ENCODE data around the gene APBA2. TPM values are rescaled to one million over a fixed set of nuclear protein-coding genes. Genes with fewer than 3 reads are reported as not detected.

Gene APBA2
- polyA plus RNA-seq, 2 of the 4 experiments (the other 2 are of a cell fraction), result 11.4 to 12.6 TPM

- no peaks in the 10 kb centered on the region for H3K4me1 ChIP-seq
- no peak overlapping the region for H3K4me3 ChIP-seq
- 66% methylated on average over 5 of the region's 5 CpGs for WGBS (ENCODE audit: missing lambda C conversion rate)
- TF ChIP-seq EP300 (IDR thresholded peaks at IDR 0.05) (no peak), POLR2AphosphoS2 (conservative IDR thresholded peaks at IDR 0.05; ENCODE audit: low read length) (no peak), BCL3 (IDR thresholded peaks at IDR 0.05) (no peak), CEBPB (IDR thresholded peaks at IDR 0.05) (no peak), RAD21 (conservative IDR thresholded peaks at IDR 0.05 in 1 of 2, IDR thresholded peaks at IDR 0.05 in 1 of 2) (no peak), BHLHE40 (IDR thresholded peaks at IDR 0.05; ENCODE audit: low read depth, low read length) (no peak), POLR2A (IDR thresholded peaks at IDR 0.05; ENCODE audit: low read length) (no peak), REST (IDR thresholded peaks at IDR 0.05) (no peak), JUNB (IDR thresholded peaks at IDR 0.05) (no peak)
- no peak overlapping the region for H3K27ac ChIP-seq
- no peak for DNase-seq (ENCODE audit: low read depth in 1 of 2, low spot score in 1 of 2)
- ChIA-PET POLR2A (no interaction called here), CTCF (interaction anchor here (0.7 to 20.0 kb wide), 6 partner anchors 8 to 203 kb away, joined by 3 to 228 read pairs (median 5); partner anchors contain the start of gene APBA2)
- H3K9me3 ChIP-seq, result no peaks in the 10 kb centered on the region
- no peak overlapping the region for H3K4me2 ChIP-seq
- FAIRE-seq, result no peak
- ATAC-seq, result no peak
Measured at GRCh38 chr15:29088666-29089065, 202.9 kb downstream of the APBA2 start.

- CTCF ChIA-PET, result interaction anchor here (0.7 to 20.0 kb wide), 21 partner anchors 9 to 378 kb away, joined by 3 to 228 read pairs (median 4); partner anchors contain the start of gene APBA2
- Histone ChIP-seq H3K4me1 (no peaks in the 10 kb centered on the region), H3K4me3 (no peak overlapping the region), H3K9me3 (no peaks in the 10 kb centered on the region), H3K27ac (no peak overlapping the region), H3K4me2 (no peak overlapping the region)
- ATAC-seq (peak in 1 of 2 experiments; percentile 39; a peak in 3 of 6 replicates), DNase-seq (ENCODE audit: low read depth in 1 of 2, low spot score in 1 of 2) (no peak), FAIRE-seq (no peak)
- POLR2A ChIA-PET, result no interaction called here
- WGBS (ENCODE audit: missing lambda C conversion rate), result 68% methylated on average over 16 of the region's 16 CpGs
- TF ChIP-seq CEBPB (IDR thresholded peaks at IDR 0.05) (no peak), HMGXB4 (CRISPR knock-in tag; IDR thresholded peaks at IDR 0.05; ENCODE audit: borderline replicate concordance) (no peak), ELK1 (IDR thresholded peaks at IDR 0.05; ENCODE audit: low read depth, low read length) (no peak), EHMT2 (IDR thresholded peaks at IDR 0.05; ENCODE audit: low read depth) (no peak), CBX8 (IDR thresholded peaks at IDR 0.05) (no peak), RAD21 (conservative IDR thresholded peaks at IDR 0.05 in 1 of 2, IDR thresholded peaks at IDR 0.05 in 1 of 2) (no peak), ZNF302 (CRISPR knock-in tag; IDR thresholded peaks at IDR 0.05) (no peak), KDM1A (IDR thresholded peaks at IDR 0.05; ENCODE audit: low read depth) (no peak), MAX (IDR thresholded peaks at IDR 0.05) (no peak), NFE2L2 (conservative IDR thresholded peaks at IDR 0.05; ENCODE audit: low read length) (no peak), CHD4 (IDR thresholded peaks at IDR 0.05; ENCODE audit: borderline replicate concordance) (no peak), RFX5 (IDR thresholded peaks at IDR 0.05) (no peak), SMC3 (IDR thresholded peaks at IDR 0.05) (no peak), HEYL (CRISPR knock-in tag; IDR thresholded peaks at IDR 0.05) (no peak), ESRRA (IDR thresholded peaks at IDR 0.05; ENCODE audit: borderline replicate concordance, low read length) (no peak), BCL3 (IDR thresholded peaks at IDR 0.05) (no peak)
Measured at GRCh38 chr15:29089731-29090616, 204.2 kb downstream of the APBA2 start.
